IPS-18c (cell line): ENCODE data around the gene P2RY1.
"Not testable (repeated sequence)": the region's sequence is repeated elsewhere in the genome, so short reads cannot be mapped to it uniquely, and the experiment has no call there.

Source experiments
- H3K4me3 ChIP-seq: 2 replicates; pipeline ENCODE4 v1.7.0; 2013; ENCODE audit warnings: low read depth, mild to moderate bottlenecking, low read length, moderate library complexity; ENCODE audit not compliant: insufficient read depth
- H3K9me3 ChIP-seq: one replicate; pipeline ENCODE4 v1.6.1; 2013; ENCODE audit warnings: mild to moderate bottlenecking, low read length, moderate library complexity; ENCODE audit not compliant: control insufficient read depth, insufficient read depth

Gene P2RY1

GRCh38 chr3:152832046-152832445, 2.9 kb upstream of the P2RY1 start:
- no peaks in the 10 kb centered on the region for H3K9me3 ChIP-seq
- H3K4me3 ChIP-seq: no peak overlapping the region

- Histone ChIP-seq H3K4me3 (no peak overlapping the region), H3K9me3 (no peaks in the 10 kb centered on the region)
These were observed 1.8 kb upstream of the P2RY1 start for GRCh38 chr3:152833089-152833488.

- no peaks in the 10 kb centered on the region for H3K9me3 ChIP-seq
- peak overlapping the region; percentile 86 for H3K4me3 ChIP-seq
These were observed 648 bp upstream of the P2RY1 start for GRCh38 chr3:152834191-152834775.

GRCh38 chr3:152835601-152836102, 721 bp downstream of the P2RY1 start:
- Histone ChIP-seq H3K9me3 (no peaks in the 10 kb centered on the region), H3K4me3 (peak overlapping the region; percentile 86)

- H3K9me3 ChIP-seq: no peaks in the 10 kb centered on the region
- peak overlapping the region; percentile 86 for H3K4me3 ChIP-seq
These were observed 1.3 kb downstream of the P2RY1 start for GRCh38 chr3:152836269-152836668.

- Histone ChIP-seq H3K4me3 (no peak overlapping the region), H3K9me3 (no peaks in the 10 kb centered on the region)
These were observed 4.6 kb downstream of the P2RY1 start for GRCh38 chr3:152839511-152839910.

GRCh38 chr3:152841131-152841530, 6.2 kb downstream of the P2RY1 start:
- Histone ChIP-seq H3K9me3 (peaks cover under 1% of the 10 kb centered on the region), H3K4me3 (no peak overlapping the region)

GRCh38 chr3:152842413-152842812, 7.5 kb downstream of the P2RY1 start:
- H3K4me3 ChIP-seq: no peak overlapping the region

GRCh38 chr3:152843955-152844354, 9.0 kb downstream of the P2RY1 start:
- Histone ChIP-seq H3K9me3 (peaks cover 4% of the 10 kb centered on the region), H3K4me3 (no peak overlapping the region)

More at GRCh38 chr3:152842413-152842812, 7.5 kb downstream of the P2RY1 start:
- peaks cover 4% of the 10 kb centered on the region for H3K9me3 ChIP-seq

GRCh38 chr3:152846572-152847202, 11.8 kb downstream of the P2RY1 start:
- H3K4me3 ChIP-seq, H3K9me3 ChIP-seq: not testable (repeated sequence)

GRCh38 chr3:152847599-152847998, 12.7 kb downstream of the P2RY1 start:
- not testable (repeated sequence) for H3K9me3 ChIP-seq, H3K4me3 ChIP-seq

- Histone ChIP-seq H3K9me3 (peaks cover 4% of the 10 kb centered on the region), H3K4me3 (no peak overlapping the region)
These were observed 15.2 kb downstream of the P2RY1 start for GRCh38 chr3:152849996-152850578.

GRCh38 chr3:152853196-152853595, 18.3 kb downstream of the P2RY1 start:
- H3K4me3 ChIP-seq: no peak overlapping the region
- no peaks in the 10 kb centered on the region for H3K9me3 ChIP-seq

GRCh38 chr3:152857082-152857481, 22.2 kb downstream of the P2RY1 start:
- no peak overlapping the region for H3K4me3 ChIP-seq
- no peaks in the 10 kb centered on the region for H3K9me3 ChIP-seq

- no peaks in the 10 kb centered on the region for H3K9me3 ChIP-seq
- no peak overlapping the region for H3K4me3 ChIP-seq
These were observed 23.4 kb downstream of the P2RY1 start for GRCh38 chr3:152858170-152858800.

GRCh38 chr3:152860736-152861135, 25.8 kb downstream of the P2RY1 start:
- Histone ChIP-seq H3K4me3 (no peak overlapping the region), H3K9me3 (no peaks in the 10 kb centered on the region)

GRCh38 chr3:152865668-152866245, 30.8 kb downstream of the P2RY1 start:
- H3K4me3 ChIP-seq: no peak overlapping the region
- H3K9me3 ChIP-seq: no peaks in the 10 kb centered on the region

GRCh38 chr3:152870027-152870426, 35.1 kb downstream of the P2RY1 start:
- Histone ChIP-seq H3K4me3 (no peak overlapping the region), H3K9me3 (no peaks in the 10 kb centered on the region)
